Measurements from ENCODE around the gene PARN.
A peak's percentile ranks its signal among the peaks of the same experiment; 100 is the strongest.

Gene PARN

DNA sequence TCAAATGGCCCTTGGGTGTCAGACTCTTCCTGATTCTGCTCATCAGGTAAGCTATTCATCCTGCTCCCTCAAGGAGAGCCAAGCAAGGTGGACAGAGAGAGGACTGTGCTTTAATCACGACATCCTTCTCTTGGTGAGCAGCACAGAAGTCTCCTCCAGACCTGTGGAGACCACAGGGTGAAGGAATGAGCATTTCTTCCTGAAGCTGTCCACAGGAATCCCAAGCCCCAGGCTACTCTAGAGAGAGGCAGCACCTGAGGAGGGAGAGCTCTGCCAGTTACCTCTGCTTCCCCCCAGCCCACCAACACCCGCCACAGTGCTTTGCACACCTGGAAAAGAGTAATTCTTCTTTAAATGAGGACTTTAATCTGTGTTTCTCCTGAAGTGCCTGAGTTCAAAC is 100.0 kb downstream of the PARN start:
- no peak for DNase-seq (ENCODE audit: low spot score)
- Histone ChIP-seq H3K4me3 (no peak overlapping the region), H3K27ac (no peak overlapping the region)
- TF ChIP-seq, protein P1, sequence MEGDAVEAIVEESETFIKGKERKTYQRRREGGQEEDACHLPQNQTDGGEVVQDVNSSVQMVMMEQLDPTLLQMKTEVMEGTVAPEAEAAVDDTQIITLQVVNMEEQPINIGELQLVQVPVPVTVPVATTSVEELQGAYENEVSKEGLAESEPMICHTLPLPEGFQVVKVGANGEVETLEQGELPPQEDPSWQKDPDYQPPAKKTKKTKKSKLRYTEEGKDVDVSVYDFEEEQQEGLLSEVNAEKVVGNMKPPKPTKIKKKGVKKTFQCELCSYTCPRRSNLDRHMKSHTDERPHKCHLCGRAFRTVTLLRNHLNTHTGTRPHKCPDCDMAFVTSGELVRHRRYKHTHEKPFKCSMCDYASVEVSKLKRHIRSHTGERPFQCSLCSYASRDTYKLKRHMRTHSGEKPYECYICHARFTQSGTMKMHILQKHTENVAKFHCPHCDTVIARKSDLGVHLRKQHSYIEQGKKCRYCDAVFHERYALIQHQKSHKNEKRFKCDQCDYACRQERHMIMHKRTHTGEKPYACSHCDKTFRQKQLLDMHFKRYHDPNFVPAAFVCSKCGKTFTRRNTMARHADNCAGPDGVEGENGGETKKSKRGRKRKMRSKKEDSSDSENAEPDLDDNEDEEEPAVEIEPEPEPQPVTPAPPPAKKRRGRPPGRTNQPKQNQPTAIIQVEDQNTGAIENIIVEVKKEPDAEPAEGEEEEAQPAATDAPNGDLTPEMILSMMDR (IDR thresholded peaks at IDR 0.05), result no peak

DNA sequence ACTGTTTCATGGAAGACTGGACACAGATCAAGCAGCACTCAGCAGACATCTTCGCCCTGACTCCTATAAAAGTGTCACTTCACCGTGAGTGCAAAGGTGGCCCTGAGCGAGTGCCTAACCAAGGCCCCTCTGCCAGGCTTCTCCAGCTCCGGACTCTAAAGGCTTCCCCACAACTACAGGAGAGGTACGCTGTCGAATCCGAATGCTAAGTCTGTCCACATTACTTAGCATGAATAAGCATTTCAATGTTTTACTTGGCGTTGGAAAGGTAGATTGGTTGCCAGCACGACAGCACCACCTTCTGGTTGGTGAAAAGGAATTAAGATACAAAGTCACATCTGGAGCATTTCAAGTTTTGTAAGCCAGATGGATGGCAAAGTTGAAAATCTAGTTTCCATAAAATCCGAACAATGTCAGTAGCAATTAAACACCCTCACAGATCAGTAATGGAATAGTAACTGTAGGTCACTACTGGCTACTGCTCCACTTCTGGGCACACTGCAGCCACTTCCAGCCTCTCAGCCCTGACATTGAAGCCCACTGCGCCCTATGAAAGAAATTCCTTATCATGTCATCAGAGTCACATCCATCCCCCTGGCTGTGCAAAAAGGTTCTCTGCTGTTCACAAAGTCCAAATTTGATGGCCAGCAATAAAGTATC is 100.9 kb downstream of the PARN start:
- DNase-seq (ENCODE audit: low spot score), result peak; percentile 83
- H3K27ac ChIP-seq, result peak overlapping the region; percentile 57 to 69
- TF ChIP-seq, protein P1 (IDR thresholded peaks at IDR 0.05), result peak; percentile 52
- H3K4me3 ChIP-seq, result peak overlapping the region; percentile 56

DNA sequence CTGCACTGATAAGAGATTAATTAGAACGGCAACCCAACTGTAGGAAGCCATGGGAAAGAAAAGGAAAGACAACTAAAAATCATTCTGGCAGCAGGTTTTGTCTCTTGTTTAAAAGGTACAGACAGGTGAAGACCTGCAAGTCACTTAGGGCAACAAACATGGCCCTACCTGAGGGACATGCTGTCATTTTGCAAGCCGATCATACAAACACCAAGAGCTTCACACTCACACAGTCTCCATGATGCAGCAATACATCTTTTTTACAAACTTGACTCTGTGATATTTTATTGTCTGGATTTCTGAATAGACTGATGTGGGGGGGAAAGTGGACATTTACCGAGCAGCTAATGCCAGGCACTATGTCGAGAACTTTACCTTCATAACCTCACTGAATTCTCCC is 101.8 kb downstream of the PARN start:
- Histone ChIP-seq H3K27ac (peak overlapping the region; percentile 57 to 69), H3K4me3 (peak overlapping the region; percentile 56)
- TF ChIP-seq, protein P1 (IDR thresholded peaks at IDR 0.05), result no peak
- DNase-seq (ENCODE audit: low spot score), result no peak

DNA sequence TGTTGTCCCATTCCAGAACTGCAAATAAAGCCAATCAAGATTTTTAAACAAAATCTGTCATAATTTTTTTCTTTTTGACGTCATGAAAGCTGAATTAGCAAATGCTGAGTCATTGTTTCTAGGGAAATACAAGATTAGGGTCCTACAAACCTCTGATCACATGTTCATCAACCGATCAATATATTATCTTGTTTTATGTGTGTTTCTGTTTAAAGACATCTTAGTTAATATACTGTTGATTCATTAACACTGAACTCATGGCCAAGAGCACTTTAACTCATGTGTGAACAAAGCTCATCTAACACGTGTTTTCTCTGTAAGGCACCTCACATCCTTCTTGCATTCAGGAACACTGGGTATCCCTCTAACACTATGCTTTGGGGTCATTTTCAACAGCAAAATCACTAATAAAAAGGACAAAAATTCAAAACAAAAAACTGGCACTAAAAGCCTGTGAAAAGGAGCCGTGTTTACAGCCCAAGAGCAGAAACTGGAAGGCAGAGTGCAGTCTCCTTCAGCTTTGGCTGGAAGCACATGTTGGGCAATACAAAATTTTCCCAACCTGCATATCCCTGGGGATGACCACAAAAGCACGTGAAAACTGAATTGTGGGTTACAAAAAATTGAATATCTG is 102.5 kb downstream of the PARN start:
- peak overlapping the region; percentile 69 to 76 for H3K27ac ChIP-seq
- H3K4me3 ChIP-seq, result peak overlapping the region; percentile 33
- TF ChIP-seq, protein P1 (IDR thresholded peaks at IDR 0.05), result no peak
- DNase-seq (ENCODE audit: low spot score), result peak; percentile 77

DNA sequence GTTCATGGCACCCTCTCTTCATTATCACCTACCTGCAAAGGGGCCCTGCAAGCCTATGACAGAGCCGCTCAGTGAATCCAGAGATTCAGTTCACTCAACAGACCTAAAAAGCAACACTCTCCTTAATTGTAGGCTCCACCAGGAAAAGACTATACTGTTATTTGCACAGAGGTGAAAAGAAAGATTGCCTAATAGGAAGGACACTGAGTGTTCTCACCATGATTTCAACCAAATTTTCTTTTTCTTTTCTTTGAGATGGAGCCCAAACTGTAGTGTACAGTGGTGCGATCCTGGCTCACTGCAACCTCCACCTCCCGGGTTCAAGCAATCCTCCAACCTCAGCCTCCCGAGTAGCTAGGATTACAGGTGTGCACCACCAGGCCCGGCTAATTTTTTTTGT is 104.5 kb downstream of the PARN start:
- no peak overlapping the region for H3K27ac ChIP-seq
- TF ChIP-seq, protein P1 (IDR thresholded peaks at IDR 0.05), result no peak
- no peak overlapping the region for H3K4me3 ChIP-seq
- no peak for DNase-seq (ENCODE audit: low spot score)

DNA sequence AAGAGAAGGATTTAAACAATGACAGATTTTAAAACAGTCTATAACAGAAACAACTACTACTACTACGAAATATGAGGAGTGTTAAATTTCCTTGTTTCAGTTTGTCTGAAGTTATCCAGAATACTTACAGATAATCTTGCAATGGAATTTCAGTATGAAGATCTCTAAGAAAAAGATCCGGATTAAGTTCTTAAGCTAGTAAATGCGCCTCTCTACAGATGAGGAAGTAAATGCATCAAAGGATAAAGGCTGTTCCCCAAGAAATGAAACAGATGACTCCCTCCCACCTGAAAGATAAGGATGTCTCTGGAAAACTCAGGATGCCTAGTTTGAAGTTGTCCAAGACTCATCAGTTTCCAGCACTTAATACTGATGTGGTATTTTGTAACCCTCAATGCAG is 105.1 kb downstream of the PARN start:
- TF ChIP-seq, protein P1 (IDR thresholded peaks at IDR 0.05), result no peak
- no peak overlapping the region for H3K27ac ChIP-seq
- no peak for DNase-seq (ENCODE audit: low spot score)
- H3K4me3 ChIP-seq, result no peak overlapping the region

DNA sequence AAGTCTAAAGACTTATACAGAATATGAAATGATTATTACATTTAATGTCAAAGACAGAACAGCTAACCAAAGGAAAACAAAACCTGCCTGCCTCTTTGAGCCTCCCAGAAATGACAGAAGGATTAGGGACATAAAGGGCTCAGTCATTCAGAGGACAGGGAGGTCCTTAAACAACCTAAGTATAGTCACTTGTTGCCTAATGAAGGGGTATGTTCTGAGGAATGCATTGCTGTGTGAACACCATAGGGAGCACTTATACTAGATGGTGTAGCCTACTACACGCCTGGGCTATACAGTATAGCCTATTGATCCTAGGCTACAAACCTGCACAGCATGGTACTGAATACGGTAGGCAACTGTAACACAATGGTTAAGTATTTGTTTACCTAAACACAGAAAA is 106.4 kb downstream of the PARN start:
- H3K4me3 ChIP-seq, result no peak overlapping the region
- TF ChIP-seq, protein P1 (IDR thresholded peaks at IDR 0.05), result no peak
- DNase-seq (ENCODE audit: low spot score), result no peak
- no peak overlapping the region for H3K27ac ChIP-seq
